HG02763 (cell line): ENCODE data around the gene ZDHHC17.
A peak's percentile ranks its signal among the peaks of the same experiment; 100 is the strongest.
"Not testable (repeated sequence)": the region's sequence is repeated elsewhere in the genome, so short reads cannot be mapped to it uniquely, and the experiment has no call there.

Source experiments
- ATAC-seq: cut with Tn5 transposase; IDR thresholded peaks from one replicate; pipeline ENCODE4 v1.9.1; 2021; ENCODE audit warnings: mild to moderate bottlenecking, moderate library complexity; ENCODE audit not compliant: unreplicated experiment

The ZDHHC17 gene

GRCh38 chr12:76764856-76765255 is 941 bp downstream of the ZDHHC17 start:
- no peak for ATAC-seq

- no peak for ATAC-seq
Measured at GRCh38 chr12:76765598-76765997, 1.7 kb downstream of the ZDHHC17 start.

- no peak for ATAC-seq
Measured at GRCh38 chr12:76766161-76766560, 2.2 kb downstream of the ZDHHC17 start.

GRCh38 chr12:76768576-76768975 is 4.7 kb downstream of the ZDHHC17 start:
- ATAC-seq: no peak

- ATAC-seq: peak; percentile 99
Measured at GRCh38 chr12:76777765-76778216, 13.9 kb downstream of the ZDHHC17 start.

- ATAC-seq: no peak
Measured at GRCh38 chr12:76778364-76778763, 14.4 kb downstream of the ZDHHC17 start.

GRCh38 chr12:76779310-76779709 is 15.4 kb downstream of the ZDHHC17 start:
- ATAC-seq: not testable (repeated sequence)

- ATAC-seq: no peak
Measured at GRCh38 chr12:76781321-76781720, 17.4 kb downstream of the ZDHHC17 start.

GRCh38 chr12:76782526-76782925 is 18.6 kb downstream of the ZDHHC17 start:
- ATAC-seq: no peak

GRCh38 chr12:76784600-76785051 is 20.7 kb downstream of the ZDHHC17 start:
- ATAC-seq: no peak

GRCh38 chr12:76785407-76785806 is 21.5 kb downstream of the ZDHHC17 start:
- ATAC-seq: no peak

- ATAC-seq: no peak
Measured at GRCh38 chr12:76786986-76787385, 23.1 kb downstream of the ZDHHC17 start.

- no peak for ATAC-seq
Measured at GRCh38 chr12:76787689-76788088, 23.8 kb downstream of the ZDHHC17 start.

- no peak for ATAC-seq
Measured at GRCh38 chr12:76789335-76790050, 25.6 kb downstream of the ZDHHC17 start.

- no peak for ATAC-seq
Measured at GRCh38 chr12:76790564-76791552, 26.9 kb downstream of the ZDHHC17 start.

GRCh38 chr12:76792828-76793227 is 28.9 kb downstream of the ZDHHC17 start:
- no peak for ATAC-seq

- ATAC-seq: no peak
Measured at GRCh38 chr12:76798864-76799263, 34.9 kb downstream of the ZDHHC17 start.

GRCh38 chr12:76799362-76799761 is 35.4 kb downstream of the ZDHHC17 start:
- no peak for ATAC-seq

GRCh38 chr12:76802060-76802459 is 38.1 kb downstream of the ZDHHC17 start:
- ATAC-seq: no peak

- no peak for ATAC-seq
Measured at GRCh38 chr12:76804435-76804976, 40.6 kb downstream of the ZDHHC17 start.

- no peak for ATAC-seq
Measured at GRCh38 chr12:76810671-76811419, 46.9 kb downstream of the ZDHHC17 start.
